Gastroesophageal sphincter (tissue), 3 donors: ENCODE results near the gene PLCB4.

Experiments used
- EP300 ChIP-seq: sonication (generic); formaldehyde crosslinking; IDR thresholded peaks from one replicate; pipeline ENCODE4 v1.6.1; 2017; ENCODE audit warnings: antibody characterized with exemption, mild to moderate bottlenecking
- POLR2A ChIP-seq, 2 donors: fragments of 450-650 bp; IDR thresholded peaks; one replicate each; pipeline ENCODE4 v1.6.1; 2017; ENCODE audit warnings: antibody characterized with exemption in 2 of 2, mild to moderate bottlenecking in 2 of 2, moderate library complexity in 1 of 2
- TF ChIP-seq, protein P1 (sequence below), 4 experiments: fragments of 200-600 bp in 2 of 4; fragments of 450-650 bp in 2 of 4; sonication (generic) in 1 of 4; IDR thresholded peaks; one replicate each; pipeline ENCODE4 v1.5.1; 2017 to 2019; ENCODE audit warnings: antibody characterized with exemption in 4 of 4, mild to moderate bottlenecking in 2 of 4, moderate library complexity in 2 of 4

DNA sequence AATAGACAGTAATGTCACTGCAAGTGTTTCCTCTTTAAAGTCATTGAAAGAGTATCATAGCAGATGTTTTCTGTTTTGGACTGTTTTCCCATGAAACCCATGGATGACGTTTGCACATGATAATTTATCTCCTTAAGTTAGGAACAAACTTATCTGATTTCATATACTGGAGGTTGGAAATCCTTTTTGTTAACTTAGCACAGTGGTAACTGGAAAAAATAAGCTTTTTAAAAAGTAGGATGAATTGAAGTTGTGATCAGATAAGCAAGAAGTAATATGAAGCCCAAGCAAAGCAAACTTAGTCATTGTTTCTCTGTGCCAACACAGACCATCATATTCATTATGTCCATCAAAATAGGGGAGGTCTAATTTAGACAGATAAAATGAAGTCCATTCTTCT, 61.6 kb downstream of the PLCB4 start:
- TF ChIP-seq POLR2A (IDR thresholded peaks at IDR 0.05) (no peak), EP300 (no peak)
- TF ChIP-seq, protein P1, sequence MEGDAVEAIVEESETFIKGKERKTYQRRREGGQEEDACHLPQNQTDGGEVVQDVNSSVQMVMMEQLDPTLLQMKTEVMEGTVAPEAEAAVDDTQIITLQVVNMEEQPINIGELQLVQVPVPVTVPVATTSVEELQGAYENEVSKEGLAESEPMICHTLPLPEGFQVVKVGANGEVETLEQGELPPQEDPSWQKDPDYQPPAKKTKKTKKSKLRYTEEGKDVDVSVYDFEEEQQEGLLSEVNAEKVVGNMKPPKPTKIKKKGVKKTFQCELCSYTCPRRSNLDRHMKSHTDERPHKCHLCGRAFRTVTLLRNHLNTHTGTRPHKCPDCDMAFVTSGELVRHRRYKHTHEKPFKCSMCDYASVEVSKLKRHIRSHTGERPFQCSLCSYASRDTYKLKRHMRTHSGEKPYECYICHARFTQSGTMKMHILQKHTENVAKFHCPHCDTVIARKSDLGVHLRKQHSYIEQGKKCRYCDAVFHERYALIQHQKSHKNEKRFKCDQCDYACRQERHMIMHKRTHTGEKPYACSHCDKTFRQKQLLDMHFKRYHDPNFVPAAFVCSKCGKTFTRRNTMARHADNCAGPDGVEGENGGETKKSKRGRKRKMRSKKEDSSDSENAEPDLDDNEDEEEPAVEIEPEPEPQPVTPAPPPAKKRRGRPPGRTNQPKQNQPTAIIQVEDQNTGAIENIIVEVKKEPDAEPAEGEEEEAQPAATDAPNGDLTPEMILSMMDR (IDR thresholded peaks at IDR 0.05): no peak
